HG03571 (cell line): ENCODE results near the gene GGPS1.
"Not testable (repeated sequence)": the region's sequence is repeated elsewhere in the genome, so short reads cannot be mapped to it uniquely, and the experiment has no call there.

Source experiments
- ATAC-seq: cut with Tn5 transposase; IDR thresholded peaks from one replicate; pipeline ENCODE4 v1.9.1; 2021; ENCODE audit not compliant: unreplicated experiment

GGPS1 gene

DNA sequence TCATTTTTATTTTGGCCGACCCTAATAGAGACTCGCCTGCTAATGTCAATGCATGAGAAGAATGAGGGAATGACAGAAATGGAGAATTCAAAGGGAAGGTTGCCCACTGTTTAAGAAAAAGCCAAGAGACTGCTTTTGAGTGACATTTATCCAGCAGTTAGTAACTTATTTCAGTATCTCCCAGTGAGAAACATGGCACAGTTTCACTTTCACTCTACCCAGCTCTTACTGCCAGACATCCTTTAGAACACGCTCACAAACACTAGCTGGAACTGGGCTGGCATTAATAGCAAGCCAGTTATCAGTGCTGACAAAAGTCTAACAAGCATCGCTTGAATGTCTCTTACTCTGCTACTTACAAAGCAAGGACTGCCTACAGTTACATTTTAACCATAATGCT, 8.5 kb downstream of the GGPS1 start:
- ATAC-seq: no peak

DNA sequence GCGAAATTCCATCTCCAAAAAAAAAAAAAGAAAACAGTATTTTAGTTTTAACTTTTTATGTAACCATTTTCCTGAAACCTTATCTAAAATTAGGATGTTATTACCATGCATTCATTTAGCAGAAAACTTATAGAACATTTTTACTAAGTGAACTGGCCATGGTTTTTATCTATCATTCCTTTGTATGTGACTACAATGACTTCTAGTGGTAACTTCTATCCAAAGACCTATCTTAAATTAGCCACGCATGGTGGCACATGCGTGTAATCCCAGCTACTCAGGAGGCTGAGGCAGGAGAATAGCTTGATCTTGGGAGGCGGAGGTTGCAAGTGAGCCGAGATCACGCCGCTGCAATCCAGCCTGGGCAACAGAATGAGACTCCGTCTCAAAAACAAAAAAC, 11.4 kb downstream of the GGPS1 start:
- no peak for ATAC-seq

DNA sequence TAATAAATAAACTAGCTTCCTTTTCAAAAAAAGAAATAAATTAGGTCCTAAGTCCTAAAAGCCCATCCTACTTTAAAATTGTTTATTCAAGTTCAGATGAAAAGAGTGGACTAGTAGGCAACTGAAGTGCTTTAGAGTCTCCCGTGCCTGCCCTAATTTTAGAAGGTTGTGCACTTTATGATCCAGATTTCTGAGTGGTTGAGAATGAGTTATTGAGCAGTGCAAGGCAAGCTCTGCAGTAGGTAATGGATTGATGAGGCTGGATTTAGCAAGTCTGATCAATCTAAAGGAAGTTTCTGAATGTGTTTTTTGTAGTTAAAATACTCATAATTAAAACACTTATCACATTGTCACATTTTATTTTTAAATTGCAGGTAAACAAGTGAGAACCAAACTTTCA, 13.0 kb downstream of the GGPS1 start:
- no peak for ATAC-seq

DNA sequence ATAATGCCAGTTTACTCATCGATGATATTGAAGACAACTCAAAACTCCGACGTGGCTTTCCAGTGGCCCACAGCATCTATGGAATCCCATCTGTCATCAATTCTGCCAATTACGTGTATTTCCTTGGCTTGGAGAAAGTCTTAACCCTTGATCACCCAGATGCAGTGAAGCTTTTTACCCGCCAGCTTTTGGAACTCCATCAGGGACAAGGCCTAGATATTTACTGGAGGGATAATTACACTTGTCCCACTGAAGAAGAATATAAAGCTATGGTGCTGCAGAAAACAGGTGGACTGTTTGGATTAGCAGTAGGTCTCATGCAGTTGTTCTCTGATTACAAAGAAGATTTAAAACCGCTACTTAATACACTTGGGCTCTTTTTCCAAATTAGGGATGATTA, 13.7 kb downstream of the GGPS1 start:
- ATAC-seq: no peak

DNA sequence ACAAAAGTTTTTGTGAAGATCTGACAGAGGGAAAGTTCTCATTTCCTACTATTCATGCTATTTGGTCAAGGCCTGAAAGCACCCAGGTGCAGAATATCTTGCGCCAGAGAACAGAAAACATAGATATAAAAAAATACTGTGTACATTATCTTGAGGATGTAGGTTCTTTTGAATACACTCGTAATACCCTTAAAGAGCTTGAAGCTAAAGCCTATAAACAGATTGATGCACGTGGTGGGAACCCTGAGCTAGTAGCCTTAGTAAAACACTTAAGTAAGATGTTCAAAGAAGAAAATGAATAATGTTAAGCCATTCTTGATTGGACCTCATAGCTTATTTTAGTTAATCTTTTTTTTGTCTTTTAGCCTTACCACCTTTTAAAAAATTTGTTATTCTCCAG, 14.1 kb downstream of the GGPS1 start:
- ATAC-seq: no peak

DNA sequence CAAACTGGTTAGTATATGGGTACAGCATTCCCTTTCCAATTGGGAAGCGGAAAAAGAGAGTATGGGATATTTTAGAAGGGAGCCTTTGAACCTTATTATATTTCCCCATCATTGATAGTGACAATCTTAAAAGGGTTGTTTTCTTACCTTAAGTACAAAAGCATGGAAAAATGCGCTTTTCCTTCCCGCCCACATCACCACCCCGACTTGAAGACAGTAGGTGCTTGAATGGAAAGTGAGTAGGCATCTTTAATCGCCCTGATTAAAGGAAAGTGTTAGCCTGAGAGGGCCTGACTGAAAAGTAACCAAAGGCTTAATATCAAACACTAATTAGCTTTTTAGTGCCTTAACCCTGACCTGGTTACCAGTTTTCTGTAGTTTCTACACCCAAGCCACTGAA, 15.4 kb downstream of the GGPS1 start:
- ATAC-seq: no peak

DNA sequence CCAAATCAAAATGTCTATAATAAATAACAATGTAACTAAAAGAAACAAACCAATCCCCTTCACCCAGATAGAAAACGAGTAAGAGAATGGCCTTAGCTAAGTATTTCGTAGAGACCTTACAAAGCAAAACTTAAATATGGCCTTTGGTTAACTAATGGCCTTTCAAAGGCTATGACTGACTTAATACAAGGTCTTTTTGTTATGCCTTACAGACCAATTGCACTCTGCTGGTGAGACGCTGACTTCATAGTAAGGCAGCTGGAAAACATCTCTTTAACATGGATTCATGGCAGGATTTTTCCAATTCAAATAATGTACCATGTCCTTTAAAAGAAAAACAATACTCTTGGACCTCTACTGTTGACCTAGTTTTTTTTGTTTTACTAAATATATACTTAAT, 23.1 kb downstream of the GGPS1 start:
- ATAC-seq: no peak

DNA sequence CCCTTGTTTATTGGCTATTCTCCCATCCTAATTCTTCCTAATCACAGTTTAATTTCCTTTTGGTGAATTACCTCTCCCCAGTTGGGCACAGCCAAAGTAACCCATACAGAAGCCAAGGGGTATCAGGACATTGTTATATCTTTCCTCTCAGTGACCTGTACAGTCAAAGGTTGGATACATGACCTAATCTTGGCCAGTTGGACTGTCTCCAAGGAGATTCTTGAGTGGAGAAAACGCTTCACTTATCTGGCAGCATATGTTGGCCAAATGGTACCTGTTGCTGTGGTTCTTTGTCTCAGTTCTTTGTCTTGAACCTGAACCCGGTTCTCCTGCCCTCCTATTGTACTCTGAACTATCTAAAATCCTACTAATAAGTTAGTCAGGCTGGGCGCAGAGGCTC, 23.5 kb downstream of the GGPS1 start:
- ATAC-seq: no peak

DNA sequence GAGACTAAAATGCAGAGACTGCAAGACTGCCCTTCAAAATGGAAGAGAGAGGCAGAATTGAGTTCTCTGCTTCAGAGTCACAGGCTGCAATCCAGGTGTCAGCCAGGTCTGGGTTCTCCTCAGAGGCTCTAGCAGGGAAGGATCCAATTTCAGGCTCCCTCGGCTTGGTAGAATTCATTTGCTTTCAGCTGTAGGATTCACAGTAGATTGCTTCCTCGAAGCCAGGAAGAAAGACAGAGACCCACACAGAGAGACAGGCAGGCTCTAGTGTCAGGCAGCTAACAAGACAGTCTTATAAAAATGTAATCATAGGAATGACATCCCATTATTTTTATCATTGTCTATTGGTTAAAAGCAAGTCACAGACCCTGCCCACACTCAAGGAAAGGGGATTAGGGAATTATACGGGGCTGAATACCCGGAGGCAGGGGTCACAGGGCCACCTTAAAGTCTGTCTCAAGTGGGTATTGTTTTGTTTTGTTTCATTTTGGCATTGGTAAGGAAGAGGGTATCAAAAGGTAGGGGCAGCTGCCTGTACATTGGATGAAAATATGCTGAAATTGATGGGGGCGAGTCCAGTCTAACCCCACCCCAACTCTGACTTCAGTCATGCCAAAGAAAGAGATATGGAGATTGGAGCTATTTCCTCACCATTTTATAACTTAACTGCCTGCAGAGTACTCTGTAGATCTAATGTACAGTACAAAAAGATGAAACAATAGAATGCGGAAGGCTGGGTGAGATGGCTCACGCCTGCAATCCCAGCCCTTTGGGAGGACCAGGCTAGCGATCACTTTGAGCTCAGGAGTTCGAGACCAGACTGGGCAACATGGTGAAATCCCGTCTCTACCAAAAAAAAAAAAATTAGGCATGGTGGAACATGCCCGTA, 29.4 kb downstream of the GGPS1 start:
- ATAC-seq: no peak

DNA sequence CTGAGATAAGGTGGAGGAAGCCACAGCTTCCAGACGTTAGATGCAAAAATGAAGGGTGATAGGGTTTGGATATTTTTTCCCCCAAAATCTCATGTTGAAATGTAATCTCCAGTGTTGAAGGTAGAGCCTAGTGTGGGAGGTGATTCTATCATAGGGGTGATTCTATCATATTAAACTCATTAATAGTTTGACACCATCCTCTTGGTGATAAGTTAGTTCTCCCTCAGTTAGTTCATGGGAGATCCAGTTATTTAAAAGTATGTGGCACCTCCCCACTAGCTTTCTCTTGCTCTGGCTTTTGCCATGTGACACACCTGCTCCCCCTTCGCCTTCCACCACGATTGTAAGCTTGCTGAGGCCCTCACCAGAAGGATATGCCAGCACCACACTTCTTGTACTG, 30.5 kb downstream of the GGPS1 start:
- no peak for ATAC-seq

DNA sequence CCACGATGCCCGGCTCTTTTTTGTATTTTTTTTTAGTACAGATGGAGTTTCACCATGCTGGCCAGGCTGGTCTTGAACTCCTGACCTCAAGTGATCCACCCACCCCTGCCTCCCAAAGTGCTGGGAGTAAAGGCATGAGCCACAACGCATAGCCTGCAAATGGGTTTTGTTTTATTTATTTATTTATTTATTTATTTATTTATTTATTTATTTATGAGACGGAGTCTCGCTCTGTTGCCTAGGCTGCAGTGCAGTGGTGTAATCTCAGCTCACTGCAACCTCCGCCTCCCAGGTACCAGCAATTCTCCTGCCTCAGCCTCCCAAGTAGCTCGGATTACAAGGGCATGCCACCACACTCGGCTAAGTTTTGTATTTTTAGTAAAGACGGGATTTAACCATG, 35.8 kb downstream of the GGPS1 start:
- ATAC-seq: not testable (repeated sequence)

DNA sequence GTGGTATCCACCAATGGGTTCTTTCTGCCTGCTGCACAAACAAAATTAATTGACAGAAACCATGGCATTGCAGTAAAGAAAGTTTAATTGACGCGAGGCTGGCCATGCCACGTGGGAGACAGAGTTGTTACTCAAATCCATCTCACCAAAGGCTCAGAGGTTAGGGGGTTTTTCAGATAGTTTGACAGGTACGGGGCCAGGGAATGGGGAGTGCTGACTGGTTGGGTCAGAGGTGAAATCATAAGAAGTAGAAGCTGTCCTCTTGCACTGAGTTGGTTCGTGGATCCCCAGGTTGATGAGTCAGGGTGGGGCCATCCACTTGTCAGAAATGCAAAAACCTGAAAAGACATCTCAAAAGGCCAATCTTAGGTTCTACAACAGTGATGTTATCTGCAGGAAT, 37.9 kb downstream of the GGPS1 start:
- no peak for ATAC-seq

DNA sequence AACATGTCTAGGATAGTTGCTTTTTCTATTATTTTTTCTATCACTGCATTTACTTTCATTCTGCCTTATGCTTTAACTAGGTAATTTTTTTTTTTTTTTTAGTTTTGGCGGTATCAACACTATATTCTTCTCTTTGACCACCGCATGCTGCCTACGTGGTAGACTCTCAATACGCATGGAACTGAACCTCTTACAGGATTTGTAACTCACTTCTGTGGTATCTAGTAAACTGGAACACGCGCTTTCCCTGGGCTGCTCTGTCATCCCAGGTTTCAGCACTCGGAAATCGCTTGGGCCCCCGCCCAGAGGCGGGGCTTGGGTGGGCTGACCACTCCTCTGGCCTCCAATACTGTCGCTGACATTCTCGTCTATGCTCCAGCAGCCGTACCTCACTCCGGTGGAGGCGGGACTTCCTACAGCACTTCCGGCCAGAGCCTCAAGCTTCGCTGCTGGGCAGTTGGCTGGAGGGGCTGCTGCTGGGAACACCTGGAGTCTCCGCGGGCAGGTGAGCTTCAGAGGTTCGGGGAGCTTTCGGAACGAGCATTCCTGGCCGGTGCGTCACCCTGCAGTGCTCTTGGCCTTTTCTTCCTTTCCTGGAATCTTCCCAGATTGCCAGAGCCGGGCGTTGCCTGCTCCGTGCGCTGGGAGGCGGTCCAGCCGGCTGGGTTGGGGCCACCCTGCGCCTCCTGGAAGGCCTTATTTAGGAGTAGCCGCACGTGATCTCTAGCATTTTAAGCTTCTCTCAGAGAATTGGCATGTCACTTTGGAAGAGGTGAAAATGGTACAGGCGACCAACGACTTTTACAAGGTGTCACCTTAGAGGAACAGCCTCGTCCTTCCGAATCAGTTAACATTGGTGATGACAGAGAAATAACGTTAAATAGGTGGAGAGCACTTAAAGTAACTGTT, 38.9 kb downstream of the GGPS1 start, which contains the start of gene TBCE:
Gene TBCE (plus strand): TSS at position 428 of the 909 bp plus-strand sequence. CDS start 12,623 bp downstream, outside the sequence.
- ATAC-seq: peak; percentile 100

DNA sequence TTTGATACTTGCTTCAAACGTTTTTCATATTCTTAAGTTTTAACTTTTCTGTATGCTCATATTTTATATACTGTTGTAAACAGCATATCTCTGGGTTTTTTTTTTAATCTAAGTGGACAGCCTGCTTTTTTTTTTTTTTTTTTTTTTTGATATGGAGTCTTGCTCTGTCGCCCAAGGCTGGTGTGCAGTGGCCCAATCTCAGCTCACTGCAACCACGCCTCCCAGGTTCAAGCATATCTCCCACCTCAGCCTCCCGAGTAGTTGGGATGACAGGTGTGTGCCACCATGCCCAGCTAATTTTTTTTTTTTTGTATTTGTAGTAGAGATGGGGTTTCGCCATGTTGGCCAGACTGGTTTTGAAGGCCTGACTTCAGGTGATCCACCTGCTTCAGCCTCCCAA, 40.1 kb downstream of the GGPS1 start:
- no peak for ATAC-seq

DNA sequence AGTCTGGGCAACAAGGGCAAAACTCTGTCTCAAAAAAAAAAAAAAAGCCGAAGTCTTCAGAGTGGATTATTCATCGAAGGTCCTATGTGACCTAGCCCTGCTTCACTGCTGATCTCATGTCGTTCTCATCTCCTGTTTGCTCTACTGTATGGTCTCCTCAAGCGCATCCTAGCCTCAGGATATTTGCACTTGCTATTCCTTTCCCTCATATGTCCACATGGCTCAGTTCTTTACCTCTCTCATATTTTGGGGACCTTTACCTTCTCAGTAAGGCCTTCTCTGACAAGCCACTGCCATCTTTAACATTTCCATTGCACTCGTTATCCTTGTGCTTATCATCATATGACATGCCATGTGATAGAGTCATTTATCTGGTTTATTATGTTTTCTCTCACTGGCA, 41.4 kb downstream of the GGPS1 start:
- no peak for ATAC-seq

DNA sequence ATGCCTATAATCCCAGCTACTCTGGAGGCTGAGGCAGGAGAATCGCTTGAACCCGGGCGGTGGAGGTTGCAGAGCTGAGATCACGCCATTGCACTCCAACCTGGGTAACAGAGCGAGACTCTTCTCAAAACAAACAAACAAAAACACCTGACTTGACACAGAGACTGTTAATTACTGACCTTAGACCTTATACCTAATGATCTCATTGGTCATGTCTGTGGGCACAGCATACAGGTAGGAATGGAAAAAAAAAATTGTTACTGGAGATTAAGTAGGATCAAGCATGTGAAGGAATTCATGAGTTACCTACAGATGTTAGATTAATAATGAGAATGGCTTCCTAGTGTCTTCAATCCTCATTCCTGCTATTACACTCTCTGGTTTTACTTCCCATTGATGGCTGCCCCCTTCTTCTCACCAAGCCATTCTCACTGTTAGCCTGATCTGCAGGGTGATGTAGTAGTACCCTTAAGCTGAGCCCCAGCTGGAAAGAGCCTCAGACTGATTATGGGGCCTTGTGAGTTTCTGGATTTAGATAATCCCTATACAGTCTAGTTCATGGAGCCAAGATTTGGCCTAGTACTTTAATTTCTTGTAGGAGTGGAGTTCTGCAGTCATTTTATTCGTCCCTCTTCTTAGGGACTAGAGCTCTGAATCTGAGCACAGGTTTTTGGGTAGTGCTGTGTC, 47.7 kb downstream of the GGPS1 start:
- ATAC-seq: no peak

DNA sequence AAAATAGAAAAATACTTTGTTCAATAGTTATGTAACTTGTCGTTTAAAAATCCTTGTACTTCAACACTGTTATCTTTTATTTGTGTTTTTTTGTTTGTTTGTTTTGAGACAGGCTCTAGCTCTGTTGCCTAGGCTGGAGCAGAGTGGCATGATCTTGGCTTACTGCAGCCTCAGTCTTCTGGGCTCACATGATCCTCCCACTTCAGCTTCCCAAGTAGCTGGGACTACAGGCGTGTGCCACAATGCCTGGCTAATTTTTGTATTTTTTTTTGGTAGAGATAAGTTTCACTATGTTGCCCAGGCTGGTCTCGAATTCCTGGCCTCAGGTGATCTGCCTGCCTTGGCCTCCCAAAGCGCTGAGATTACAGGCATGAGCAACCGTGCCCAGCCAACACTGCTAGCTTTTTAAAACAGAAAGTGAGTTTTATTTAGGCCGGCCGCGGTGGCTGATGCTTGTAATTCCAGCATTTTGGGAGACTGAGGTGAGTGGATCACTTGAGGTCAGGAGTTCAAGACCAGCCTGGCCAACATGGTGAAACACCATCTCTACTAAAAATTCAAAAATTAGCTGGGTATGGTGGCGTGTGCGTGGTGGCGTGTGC, 49.9 kb downstream of the GGPS1 start:
- ATAC-seq: not testable (repeated sequence)

DNA sequence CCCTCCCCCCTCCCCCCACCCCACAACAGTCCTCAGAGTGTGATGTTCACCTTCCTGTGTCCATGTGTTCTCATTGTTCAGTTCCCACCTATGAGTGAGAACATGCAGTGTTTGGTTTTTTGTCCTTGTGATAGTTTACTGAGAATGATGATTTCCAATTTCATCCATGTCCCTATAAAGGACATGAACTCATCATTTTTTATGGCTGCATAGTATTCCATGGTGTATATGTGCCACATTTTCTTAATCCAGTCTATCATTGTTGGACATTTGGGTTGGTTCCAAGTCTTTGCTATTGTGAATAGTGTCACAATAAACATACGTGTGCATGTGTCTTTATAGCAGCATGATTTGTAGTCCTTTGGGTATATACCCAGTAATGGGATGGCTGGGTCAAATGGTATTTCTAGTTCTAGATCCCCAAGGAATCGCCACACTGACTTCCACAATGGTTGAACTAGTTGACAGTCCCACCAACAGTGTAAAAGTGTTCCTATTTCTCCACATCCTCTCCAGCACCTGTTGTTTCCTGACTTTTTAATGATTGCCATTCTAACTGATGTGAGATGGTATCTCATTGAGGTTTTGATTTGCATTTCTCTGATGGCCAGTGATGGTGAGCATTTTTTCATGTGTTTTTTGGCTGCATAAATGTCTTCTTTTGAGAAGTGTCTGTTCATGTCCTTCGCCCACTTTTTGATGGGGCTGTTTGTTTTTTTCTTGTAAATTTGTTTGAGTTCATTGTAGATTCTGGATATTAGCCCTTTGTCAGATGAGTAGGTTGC, 53.8 kb downstream of the GGPS1 start:
- not testable (repeated sequence) for ATAC-seq

DNA sequence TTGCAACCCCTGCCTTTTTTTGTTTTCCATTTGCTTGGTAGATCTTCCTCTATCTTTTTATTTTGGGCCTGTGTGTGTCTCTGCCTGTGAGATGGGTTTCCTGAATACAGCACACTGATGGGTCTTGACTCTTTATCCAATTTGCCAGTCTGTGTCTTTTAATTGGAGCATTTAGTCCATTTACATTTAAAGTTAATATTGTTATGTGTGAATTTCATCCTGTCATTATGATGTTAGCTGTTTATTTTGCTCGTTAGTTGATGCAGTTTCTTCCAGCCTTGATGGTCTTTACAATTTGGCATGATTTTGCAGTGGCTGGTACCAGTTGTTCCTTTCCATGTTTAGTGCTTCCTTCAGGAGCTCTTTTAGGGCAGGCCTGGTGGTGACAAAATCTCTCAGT, 57.3 kb downstream of the GGPS1 start:
- not testable (repeated sequence) for ATAC-seq

DNA sequence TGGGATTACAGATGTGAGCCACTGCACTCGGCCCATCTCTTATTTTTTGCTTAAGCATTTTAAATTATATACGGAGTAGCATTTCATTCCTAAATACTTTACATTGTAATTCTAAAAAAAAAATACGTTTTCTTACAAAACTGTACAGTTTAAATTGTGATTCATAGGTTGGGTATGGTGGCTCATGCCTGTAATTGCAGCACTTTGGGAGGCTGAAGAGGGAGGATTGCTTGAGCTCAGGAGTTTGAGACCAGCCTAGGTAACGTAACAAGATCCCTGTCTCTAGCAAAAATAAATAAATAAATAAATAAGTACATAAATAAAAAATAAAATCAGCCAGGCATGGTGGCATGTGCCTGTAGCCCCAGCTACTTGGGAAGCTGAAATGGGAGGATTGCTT, 63.5 kb downstream of the GGPS1 start:
- no peak for ATAC-seq
